ENCODE results near the gene SEC11A.

GRCh38 chr15:84703808-84704207, 12.1 kb downstream of the SEC11A start:
- TF ChIP-seq TAF1 (IDR thresholded peaks at IDR 0.05; ENCODE audit: borderline replicate concordance, insufficient read depth, low read length) (no peak), POLR2AphosphoS5 (IDR thresholded peaks at IDR 0.05; ENCODE audit: low read depth, low read length) (no peak), REST (IDR thresholded peaks at IDR 0.05; ENCODE audit: insufficient read depth in 1 of 2, low read depth in 2 of 2, low read length in 2 of 2) (no peak), SIN3A (IDR thresholded peaks at IDR 0.05; ENCODE audit: borderline replicate concordance, insufficient read depth, low read length) (no peak)

All from PFSK-1 (cell line).